GM12891 (cell line): ENCODE measurements around the gene PIGBOS1.

Experiments used
- POLR2A ChIP-seq: IDR thresholded peaks from 2 replicates; pipeline ENCODE4 v1.6.1; 2011; ENCODE audit warnings: low read depth, low read length, control low read depth
- POLR2AphosphoS5 ChIP-seq: IDR thresholded peaks from 2 replicates; pipeline ENCODE4 v1.6.1; 2011; ENCODE audit warnings: low read depth, low read length, control low read depth
- SPI1 ChIP-seq: IDR thresholded peaks from 2 replicates; pipeline ENCODE4 v1.6.1; 2011; ENCODE audit warnings: low read depth, low read length, control low read depth
- TAF1 ChIP-seq: IDR thresholded peaks from 2 replicates; pipeline ENCODE4 v1.6.1; 2011; ENCODE audit warnings: low read depth, low read length, control low read depth

GRCh38 chr15:55277715-55278114 lies 41.2 kb downstream of the PIGBOS1 start:
- no peak for TF ChIP-seq POLR2A
- no peak for TF ChIP-seq POLR2AphosphoS5
- no peak for TF ChIP-seq TAF1
- no peak for TF ChIP-seq SPI1
